GM12865 (cell line): ENCODE measurements around the gene TJP3.

ENCODE experiments used
- DNase-seq: peaks from one replicate; pipeline ENCODE4 v3.0.0; 2010; ENCODE audit warnings: low read depth
- H3K4me3 ChIP-seq: 2 replicates; pipeline ENCODE4 v1.5.1; 2011; ENCODE audit warnings: mild to moderate bottlenecking, low read depth, low read length, control low read depth
- CTCF ChIP-seq: IDR thresholded peaks from 2 replicates; pipeline ENCODE4 v1.5.1; 2011; ENCODE audit warnings: low read length, control low read depth, low read depth, inconsistent platforms; ENCODE audit not compliant: insufficient read depth; ENCODE audit errors: missing control alignments

Gene TJP3

DNA sequence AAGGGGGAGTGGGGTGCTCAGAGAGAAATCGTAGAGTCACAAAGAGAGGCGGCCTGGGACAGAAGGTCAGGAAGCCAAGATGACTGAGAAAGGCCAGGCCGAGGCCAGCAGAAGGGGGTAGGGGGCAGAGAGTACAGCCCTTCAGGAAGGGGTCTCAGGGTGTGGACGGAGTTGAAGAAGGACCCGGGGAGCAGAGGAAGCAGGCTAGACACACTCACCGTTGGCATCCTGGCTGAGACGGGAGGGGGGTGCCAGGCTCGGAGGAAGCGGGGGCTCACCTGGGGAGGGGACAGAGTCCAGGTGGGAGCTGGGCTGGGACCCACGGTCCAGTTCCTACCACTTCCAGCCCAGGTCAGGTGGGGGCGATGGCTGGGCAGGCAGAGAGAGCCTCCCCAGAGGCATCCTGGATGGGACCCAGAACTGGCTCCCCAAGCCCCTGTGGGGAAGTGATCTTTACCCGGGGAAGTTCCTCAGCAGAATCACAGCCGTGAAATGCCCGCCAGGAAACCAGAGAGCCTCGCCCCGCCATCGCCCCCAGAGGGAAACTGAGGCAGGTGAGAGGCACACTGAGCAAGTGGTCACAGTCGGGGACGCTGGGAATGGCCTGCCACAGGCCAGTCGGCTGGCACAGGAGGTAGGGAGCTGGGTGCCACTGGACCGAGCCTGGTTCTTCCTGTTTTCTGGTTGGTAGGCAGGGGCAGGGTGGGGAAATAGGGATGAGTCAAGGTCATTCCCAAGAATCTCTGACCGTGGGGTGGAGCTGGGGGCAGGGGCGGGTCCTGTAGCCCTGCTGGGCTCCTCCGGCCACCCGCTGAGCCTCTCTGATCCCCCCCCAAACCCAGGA, 76.6 kb downstream of the TJP3 start:
- H3K4me3 ChIP-seq, result no peak overlapping the region
- no peak for TF ChIP-seq CTCF
- DNase-seq, result no peak

DNA sequence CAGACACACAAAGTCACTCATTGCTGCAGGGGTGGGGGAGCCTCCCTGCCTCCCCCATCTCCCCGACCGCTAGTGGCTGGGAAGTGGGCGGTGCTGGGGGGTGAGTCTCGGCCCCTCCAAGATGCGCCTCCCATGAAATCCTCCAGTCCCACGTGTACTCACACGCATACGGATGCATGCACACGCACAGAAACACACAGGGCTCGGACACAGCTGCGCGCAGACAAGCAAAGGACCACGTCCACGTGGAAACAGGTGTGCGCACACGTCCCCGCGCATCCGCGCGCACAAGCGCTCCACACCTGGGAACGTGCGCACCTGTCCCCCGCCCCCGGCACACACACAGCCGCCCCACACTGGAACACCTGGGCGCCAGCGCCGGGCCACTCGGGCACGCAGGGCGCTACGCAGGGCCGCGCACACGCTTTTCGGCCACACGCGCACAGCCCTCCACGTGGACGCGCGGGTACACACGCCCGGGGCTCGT, 77.3 kb downstream of the TJP3 start:
- no peak overlapping the region for H3K4me3 ChIP-seq

GRCh38 chr19:3785938-3786824, 78.0 kb downstream of the TJP3 start, which contains the start of gene MATK:
TSS of gene MATK (minus strand) at chr19:3786381. CDS start at chr19:3785135, 1,246 bp downstream.
- TF ChIP-seq CTCF, result no peak
- no peak for DNase-seq
- no peak within 1 kb of the TSS for H3K4me3 ChIP-seq

More for the DNA sequence above, 77.3 kb downstream of the TJP3 start:
- no peak for DNase-seq
- TF ChIP-seq CTCF, result no peak

DNA sequence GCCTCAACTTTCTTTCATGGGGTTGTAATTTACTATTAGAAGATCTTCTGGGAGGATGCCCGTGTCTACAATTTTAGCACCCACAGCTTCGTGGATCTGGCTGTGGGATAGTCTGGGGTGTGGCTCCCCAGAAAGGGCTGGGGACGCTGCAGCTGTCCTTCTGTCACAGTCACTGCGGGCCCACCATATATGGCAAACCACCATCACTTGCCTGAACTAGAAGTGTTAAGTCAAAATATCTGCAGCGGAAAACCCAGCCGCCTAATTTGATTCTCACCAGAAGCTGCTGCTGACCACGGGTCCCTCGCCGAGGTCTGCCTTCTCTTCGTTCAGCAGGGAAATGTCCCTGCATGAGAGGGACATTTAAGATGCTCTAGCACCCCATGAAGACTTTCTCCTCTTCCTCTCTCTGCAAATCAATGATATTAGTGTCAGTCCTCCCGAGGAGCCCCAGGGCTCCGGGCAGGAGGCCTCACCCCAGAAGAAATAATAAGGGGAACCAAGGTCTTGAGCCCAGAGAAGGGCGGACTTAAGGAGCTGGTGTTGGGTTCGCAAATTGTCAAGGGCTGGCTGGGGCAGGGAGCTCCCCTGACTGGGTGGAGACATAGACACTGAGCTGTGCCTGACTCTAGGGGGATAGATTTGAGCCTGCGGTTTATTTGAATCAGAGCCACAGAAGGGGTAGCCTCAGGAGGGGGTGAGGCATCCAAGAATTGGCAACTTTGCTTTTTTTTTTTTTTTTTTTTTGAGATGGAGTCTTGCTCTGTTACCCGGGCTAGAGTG, 81.0 kb downstream of the TJP3 start:
- no peak overlapping the region for H3K4me3 ChIP-seq
- no peak for DNase-seq
- no peak for TF ChIP-seq CTCF

GRCh38 chr19:3790209-3790734, 82.1 kb downstream of the TJP3 start:
- no peak overlapping the region for H3K4me3 ChIP-seq
- TF ChIP-seq CTCF, result no peak
- no peak for DNase-seq

DNA sequence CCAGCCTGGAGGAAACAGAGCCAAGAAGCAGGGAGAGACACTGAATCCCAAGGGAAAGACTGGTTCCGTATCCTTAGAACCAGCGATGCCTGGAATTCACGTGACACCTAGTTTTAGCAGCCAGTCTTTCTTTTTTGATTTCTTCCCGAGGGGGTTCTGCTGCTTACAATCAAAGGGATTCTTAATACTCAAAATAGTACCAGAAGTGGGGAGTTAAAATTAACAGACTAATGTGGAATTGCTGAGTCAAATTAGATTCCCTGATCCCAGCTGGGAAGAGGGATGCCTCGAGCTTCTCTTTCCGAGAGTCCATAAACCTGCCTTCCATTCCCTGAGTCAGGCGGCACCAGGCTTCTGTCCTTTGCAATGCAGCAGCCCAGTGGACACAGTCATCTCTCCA, 82.8 kb downstream of the TJP3 start:
- TF ChIP-seq CTCF, result no peak

More for the DNA sequence above, 82.8 kb downstream of the TJP3 start:
- no peak overlapping the region for H3K4me3 ChIP-seq
- no peak for DNase-seq
